Measurements from ENCODE around the gene LRIG1.
A peak's percentile ranks its signal among the peaks of the same experiment; 100 is the strongest.

LRIG1 gene, protein sequence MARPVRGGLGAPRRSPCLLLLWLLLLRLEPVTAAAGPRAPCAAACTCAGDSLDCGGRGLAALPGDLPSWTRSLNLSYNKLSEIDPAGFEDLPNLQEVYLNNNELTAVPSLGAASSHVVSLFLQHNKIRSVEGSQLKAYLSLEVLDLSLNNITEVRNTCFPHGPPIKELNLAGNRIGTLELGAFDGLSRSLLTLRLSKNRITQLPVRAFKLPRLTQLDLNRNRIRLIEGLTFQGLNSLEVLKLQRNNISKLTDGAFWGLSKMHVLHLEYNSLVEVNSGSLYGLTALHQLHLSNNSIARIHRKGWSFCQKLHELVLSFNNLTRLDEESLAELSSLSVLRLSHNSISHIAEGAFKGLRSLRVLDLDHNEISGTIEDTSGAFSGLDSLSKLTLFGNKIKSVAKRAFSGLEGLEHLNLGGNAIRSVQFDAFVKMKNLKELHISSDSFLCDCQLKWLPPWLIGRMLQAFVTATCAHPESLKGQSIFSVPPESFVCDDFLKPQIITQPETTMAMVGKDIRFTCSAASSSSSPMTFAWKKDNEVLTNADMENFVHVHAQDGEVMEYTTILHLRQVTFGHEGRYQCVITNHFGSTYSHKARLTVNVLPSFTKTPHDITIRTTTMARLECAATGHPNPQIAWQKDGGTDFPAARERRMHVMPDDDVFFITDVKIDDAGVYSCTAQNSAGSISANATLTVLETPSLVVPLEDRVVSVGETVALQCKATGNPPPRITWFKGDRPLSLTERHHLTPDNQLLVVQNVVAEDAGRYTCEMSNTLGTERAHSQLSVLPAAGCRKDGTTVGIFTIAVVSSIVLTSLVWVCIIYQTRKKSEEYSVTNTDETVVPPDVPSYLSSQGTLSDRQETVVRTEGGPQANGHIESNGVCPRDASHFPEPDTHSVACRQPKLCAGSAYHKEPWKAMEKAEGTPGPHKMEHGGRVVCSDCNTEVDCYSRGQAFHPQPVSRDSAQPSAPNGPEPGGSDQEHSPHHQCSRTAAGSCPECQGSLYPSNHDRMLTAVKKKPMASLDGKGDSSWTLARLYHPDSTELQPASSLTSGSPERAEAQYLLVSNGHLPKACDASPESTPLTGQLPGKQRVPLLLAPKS

DNA sequence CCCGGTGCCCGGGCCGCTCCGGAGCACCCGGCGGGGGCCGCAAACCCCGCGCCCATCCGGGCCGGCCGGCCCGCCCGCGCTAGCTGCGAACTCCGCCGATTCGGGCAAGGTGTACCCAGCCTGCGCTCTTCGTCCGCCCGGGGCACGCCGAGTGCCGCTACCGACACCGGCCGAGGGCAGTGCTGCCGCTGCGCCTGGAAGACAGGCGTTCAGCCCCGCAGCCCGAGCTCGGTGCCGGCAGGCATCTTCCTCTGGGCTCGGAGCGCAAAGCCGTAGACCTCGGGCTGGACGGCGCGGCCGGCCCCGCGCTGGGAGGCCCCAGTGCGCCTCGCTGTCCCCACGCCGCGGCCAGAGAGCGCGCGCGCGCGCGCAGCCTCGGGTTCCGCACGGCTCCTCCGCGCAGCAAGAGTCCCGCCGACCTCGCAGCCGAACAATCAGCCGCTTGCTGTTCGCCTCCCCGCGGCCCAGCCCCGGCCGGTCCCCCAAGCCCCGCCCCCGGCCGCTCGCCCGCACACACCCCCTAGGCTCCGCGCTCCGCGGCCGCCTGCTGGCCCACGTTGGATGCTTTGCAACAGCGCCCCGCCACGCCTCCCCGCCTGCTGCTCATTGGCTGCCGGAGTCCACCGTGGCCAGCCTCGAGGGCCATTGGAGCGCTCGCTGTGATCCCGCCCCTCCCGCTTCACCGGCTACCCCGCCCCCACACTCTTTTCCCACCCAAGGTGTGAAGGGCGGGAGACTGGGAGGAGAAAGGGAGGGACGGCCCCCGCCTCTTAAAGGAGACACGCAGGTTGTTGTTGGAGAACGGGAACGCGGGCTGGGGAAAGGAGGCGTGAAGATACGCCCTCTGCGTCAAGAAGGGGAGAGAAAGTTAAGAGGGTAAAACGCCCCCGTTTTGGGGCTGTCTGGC is at the start of gene LRIG1:
Gene LRIG1, minus strand, starts transcription at position 447 of the 907 bp plus-strand sequence. CDS start 615 bp downstream, outside the sequence.
- DNase-seq (ENCODE audit: low read depth in 2 of 2, low spot score in 1 of 2), result peak; percentile 94 to 97

DNA sequence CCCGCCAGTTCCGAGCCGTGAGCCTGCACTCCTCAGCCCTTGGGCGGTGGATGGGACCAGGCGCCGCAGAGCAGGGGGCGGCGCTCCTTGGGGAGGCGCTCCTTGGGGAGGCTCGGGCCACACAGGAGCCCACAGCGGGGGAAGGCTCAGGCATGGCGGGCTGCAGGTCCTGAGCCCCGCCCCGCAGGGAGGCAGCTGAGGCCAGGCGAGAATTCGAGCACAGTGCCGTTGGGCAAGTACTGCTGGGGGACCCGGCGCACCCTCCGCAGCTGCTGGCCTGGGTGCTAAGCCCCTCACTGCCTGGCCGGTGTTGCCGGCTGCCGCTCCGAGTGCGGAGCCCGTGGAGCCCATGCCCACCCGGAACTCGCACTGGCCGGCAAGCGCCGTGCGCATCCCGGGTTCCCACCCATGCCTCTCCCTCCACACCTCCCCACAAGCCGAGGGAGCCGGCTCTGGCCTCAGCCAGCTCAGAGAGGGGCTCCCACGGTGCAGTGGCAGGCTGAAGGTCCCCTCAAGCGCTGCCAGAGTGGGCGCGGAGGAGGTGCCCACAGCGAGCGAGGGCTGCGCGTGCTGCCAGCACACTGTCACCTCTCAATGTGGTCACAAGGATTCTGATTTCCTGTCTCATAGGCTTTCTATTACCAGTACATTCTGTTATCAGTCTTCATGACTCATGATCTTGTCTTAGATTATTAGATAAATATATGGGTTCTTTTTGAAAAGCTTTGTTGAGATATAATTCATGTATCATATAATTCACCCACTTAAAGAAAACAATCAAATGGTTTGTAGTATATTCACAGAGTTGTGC is 44.0 kb upstream of the LRIG1 start:
- no peak for DNase-seq (ENCODE audit: low read depth in 2 of 2, low spot score in 1 of 2)

DNA sequence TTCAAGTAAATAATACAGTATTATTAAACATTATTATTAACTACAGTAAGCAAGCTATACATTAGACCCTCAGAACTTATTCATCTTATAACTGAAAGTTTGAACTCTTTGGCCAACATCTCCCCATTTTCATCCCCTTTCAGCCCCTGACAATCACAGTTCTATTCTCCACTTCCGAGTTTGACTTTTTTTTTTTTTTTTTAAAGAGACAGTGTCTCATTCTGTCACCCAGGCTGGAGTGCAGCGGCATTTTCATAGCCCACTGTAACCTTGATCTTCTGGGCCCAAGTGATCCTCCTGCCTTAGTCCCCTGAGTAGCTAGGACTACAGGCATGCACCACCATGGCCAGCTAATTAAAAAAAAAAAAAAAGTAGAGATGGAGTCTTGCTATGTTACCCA is 41.3 kb upstream of the LRIG1 start:
- no peak for DNase-seq (ENCODE audit: low read depth in 2 of 2, low spot score in 1 of 2)

DNA sequence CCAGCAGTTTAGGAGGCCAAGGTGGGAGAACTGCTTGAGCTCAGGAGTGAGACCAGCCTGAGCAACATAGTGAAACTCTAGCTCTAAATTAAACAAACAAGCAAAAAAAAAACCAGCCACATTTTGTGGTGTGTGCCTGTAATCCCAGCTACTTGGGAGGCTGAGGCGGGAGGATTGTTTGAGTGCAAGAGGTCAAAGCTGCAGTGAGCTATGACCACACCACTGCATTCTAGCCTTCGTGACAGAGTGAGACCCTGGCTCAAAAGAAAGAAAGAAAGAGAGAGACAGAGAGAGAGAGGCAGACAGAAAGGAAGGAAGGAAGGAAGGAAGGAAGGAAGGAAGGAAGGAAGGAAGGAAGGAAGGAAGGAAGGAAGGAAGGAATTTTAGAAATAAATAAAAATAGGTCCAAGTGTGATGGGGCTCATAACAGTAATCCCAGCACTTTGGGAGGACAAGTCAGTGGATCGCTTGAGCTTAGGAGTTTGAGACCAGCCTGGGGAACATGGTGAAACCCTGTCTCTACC is 38.7 kb upstream of the LRIG1 start:
- DNase-seq (ENCODE audit: low read depth in 2 of 2, low spot score in 1 of 2), result no peak

DNA sequence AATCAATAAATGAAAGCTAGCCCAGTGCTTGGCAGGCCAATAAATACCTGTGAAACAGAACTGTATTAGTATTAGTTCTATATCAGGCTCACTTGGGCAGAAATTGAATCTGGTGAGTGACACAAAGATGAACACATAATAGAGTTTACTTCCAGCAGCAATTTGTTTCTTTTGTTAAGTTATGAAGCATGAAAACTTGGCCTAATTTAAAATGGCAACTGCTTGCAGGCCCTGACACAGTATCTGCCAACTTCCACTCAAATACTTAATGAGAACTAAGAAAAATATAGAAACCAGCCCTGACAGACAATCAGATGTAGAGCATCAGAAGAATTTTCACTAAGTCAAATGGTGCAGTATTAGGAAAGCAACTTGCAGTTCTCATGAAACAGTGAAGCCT is 37.6 kb upstream of the LRIG1 start:
- DNase-seq (ENCODE audit: low read depth in 2 of 2, low spot score in 1 of 2), result no peak

DNA sequence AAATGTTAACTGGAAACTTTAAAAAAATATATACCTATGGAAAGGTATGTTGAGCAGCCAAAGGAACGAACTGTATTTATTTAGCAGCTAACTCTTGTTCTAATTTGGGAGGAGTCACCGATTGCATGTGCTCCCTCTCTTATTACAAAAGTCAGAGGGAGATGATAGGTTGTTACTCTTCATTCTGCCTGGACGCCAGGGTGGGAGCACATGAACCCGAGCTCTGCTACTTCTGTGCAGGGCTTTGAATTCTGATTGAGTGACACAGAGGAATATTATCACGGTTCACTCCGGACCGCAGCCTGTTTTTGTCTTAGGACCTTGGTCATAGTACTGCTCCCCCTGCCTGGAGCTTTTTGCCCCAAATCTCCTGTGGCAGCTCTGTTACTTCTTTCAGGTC is 36.9 kb upstream of the LRIG1 start:
- DNase-seq (ENCODE audit: low read depth in 2 of 2, low spot score in 1 of 2), result no peak

DNA sequence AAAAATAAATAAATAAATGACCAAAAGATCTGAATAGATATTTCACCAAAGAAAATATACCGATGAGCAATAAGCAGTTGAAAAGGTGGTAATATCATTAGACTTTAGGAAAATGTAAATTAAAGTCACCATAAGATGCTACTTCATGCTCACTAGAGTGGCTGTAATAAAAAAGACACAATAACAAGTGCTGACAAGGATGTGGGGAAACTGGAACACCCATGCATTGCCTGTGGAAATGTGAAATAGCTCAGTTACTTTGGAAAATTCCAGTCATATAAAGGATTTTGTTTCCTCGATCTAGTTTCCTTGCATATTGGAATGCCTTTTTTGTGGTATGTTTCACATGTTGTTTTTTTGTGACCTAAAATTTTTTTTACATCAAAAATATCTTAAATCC is 36.0 kb upstream of the LRIG1 start:
- no peak for DNase-seq (ENCODE audit: low read depth in 2 of 2, low spot score in 1 of 2)

DNA sequence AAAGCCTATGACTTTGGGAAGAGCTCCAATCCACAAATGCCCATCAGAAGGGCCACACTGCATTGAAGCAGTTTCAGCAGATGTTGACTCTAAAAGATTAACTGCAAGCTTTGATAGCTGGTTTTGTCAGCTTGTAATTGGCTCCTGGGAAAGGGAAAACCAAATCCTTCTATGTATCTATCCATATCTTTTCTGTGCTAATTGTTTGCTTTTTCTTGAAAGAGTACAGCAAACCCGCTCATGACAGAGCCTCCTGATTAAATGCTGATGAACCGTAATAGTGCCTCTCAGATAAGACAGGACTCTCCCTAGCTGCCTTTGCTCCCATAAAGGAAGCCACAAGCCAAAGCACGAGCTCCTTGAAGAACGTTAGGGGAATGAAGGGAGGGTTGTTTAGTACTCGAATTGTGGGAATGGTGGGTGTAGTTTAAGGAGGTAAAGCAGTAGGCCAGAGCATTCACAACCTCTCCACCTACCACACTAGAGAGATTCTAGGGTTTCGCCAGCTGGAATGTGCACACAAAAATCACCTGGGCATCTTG is 33.6 kb upstream of the LRIG1 start:
- DNase-seq (ENCODE audit: low read depth in 2 of 2, low spot score in 1 of 2), result no peak

DNA sequence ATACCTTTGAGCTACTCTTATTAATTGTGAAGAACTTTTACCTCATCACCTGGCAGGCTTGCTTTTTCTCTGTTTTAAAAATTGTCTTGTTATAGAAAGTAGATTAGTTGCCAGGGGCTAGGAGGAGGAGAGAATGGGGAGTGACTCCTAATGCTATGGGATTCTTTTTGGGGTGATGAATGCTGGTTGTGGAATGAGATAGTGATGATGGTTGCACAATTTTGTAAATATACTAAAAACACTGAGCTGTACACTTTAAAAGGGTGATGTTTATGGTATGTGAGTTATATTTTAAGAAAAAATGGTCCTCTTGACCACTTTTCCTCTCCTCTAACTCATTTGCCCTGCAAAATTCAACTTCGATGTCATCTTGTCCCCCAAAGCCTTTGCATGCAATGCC is 31.8 kb upstream of the LRIG1 start:
- DNase-seq (ENCODE audit: low read depth in 2 of 2, low spot score in 1 of 2), result no peak

DNA sequence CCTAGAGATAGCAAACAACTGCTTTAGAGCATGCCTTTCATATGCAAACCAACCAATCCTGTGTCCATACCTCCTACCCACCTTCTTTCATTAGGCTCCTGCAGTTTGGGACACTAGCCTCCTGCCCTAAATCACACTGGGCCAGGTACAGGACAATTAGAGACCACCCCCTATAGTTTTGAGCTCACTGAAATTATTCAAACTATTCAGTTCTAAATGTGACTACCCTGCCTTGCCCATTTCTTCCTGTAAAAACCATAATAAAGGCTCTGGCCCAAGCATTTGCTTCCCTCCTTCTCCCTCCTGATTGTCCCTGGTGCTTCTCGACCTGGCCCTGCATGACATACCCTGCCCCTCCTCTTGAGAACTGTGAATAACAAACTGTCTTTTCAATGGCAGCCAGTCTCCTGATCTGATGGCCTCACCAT is 31.4 kb upstream of the LRIG1 start:
- DNase-seq (ENCODE audit: low read depth in 2 of 2, low spot score in 1 of 2), result no peak

DNA sequence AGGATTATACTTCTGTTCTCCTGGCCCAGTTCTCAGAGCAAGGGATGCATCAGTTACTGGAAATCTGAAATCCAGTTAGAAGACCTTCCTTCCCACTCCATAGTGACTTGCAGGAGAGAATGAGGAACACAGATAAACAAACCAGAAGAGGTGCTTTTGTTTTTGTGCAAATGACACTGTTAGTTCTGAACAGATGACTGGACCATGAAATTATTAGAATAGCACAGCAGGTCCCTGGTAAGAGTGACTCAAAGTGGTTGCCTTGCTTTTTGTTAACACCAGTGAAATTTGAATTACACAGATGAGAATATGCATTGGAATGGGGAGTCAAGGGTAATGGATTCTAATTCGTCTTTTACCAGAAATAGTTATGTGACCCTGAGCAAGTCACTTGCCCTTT is 30.4 kb upstream of the LRIG1 start:
- no peak for DNase-seq (ENCODE audit: low read depth in 2 of 2, low spot score in 1 of 2)

DNA sequence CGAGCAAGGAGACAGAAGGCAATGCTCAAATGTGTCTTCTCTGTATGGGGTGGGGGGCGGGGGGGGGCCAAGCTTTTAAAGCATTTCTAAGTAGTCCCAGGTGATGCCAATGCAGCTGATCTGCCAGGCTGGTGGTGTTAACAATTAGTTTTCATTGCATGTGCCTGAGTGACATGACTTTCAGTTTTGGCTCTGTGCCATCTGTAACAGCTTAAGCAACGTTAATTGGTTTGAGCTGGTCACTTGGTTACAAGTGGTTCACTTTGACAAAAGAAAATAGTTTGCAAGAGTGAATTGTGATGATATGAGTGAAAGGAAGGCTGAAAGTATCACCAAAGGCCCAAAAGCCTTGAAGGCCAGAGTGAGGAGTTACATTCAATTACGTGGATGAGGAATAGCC is 26.4 kb upstream of the LRIG1 start:
- DNase-seq (ENCODE audit: low read depth in 2 of 2, low spot score in 1 of 2), result no peak

DNA sequence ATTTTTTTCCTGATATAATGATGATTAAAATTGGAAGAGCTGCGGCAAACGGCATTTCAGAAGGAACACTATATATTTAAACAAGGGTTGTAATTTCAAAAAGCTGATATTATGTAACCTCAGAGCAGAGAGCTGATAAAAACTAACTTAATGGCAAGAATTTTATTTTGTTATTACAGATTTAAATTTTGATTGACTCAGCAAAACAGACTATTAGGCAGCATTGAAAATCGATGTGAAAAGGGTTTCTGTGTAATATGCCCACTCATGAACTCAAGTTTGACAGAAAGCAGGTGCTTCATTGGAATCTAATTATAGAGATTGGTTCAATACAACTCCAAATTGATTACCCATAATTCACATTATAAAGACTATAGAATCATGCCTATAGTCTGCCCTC is 24.9 kb upstream of the LRIG1 start:
- DNase-seq (ENCODE audit: low read depth in 2 of 2, low spot score in 1 of 2), result no peak

DNA sequence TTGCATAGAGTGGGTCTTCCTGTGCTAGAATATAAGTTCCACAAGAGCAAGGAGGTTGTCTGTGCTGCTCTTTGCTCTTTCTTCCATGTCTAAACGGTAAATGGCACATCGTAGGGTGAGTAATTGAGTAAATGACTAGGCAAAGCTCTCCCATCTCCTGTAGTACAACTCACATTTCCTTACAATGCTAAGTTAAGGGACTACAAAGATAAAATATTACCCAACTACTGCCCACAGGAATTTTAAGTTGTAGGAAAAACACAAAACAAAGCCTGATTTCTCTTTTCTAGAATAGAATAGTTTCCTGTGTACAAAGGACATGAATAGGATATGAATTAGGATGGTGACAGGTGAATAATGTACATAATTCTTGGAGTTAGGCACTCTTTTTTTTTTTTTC is 19.9 kb upstream of the LRIG1 start:
- no peak for DNase-seq (ENCODE audit: low read depth in 2 of 2, low spot score in 1 of 2)

DNA sequence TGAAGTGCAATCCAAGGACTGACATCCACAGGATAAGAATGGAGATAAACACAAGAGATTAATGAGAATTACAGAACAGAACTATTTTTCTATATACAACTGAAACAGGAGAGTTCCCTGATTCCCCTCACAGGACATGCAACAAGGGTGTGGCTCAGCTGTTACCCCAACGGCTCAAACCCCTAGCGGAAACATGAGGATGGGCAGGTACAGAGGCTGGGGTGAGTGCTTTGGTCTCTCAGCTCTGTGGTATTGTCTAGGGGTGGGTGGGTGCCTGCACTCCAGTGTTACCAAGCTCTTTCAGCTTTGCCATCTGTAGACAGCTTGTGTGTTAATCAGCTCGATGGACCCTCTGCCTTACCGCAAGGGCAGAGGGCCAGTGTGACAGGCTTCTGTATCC is 17.8 kb upstream of the LRIG1 start:
- no peak for DNase-seq (ENCODE audit: low read depth in 2 of 2, low spot score in 1 of 2)

DNA sequence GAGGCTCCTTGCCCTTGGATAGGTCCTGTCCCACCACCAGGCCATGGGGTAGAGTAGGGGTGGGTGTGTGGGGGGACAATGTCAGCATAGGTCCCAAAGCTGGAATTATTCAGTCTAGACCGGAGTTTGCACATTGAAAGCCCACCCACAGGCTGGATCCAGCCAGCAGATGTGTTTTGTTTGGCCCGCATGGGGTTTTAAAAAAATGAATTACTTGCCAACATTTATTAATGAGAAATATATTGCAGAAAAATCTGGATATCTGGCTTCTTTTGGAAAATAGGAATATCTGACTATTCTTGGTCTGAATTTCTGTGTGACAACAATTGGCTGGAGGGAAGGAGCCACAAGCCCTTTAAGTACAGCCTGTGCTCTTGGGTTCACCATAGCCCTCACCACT is 17.3 kb upstream of the LRIG1 start:
- no peak for DNase-seq (ENCODE audit: low read depth in 2 of 2, low spot score in 1 of 2)

DNA sequence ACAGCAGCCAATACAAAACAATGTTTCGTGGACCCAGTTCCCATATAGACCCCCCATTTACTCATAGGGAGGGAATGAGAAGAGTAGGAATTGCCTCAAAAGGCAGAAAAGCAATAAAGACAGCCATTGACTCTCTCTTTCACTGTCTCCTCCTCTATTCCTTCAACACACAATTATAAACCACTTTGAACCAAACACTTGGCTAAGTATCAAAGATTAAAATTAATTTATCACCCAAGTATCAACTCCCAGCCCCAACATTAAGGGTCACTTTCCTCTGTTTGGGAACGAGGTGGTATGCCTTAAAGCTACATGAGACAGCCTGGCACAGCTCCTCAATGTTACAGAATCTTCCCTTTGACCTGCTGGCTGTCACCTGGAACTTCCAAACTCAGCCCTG is 16.4 kb upstream of the LRIG1 start:
- DNase-seq (ENCODE audit: low read depth in 2 of 2, low spot score in 1 of 2), result no peak

DNA sequence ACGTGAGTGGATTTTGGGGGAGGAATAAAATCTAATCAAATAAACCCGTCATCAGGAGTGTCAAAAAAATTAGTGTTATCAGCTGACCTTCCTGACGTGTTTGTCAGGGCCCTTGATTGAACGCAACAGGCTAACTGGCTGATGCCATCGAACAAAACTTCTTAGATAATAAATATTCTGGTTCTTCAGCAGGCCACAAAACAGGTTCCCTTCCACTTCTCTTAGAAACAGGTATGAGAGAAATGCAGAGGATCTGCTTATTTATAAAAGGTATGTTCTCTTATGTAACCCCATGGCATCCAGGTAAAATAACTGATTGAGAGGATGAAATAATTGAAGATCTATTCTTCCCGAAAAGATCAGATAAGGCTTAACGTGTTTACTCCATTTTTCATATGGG is 7.6 kb upstream of the LRIG1 start:
- DNase-seq (ENCODE audit: low read depth in 2 of 2, low spot score in 1 of 2), result no peak

DNA sequence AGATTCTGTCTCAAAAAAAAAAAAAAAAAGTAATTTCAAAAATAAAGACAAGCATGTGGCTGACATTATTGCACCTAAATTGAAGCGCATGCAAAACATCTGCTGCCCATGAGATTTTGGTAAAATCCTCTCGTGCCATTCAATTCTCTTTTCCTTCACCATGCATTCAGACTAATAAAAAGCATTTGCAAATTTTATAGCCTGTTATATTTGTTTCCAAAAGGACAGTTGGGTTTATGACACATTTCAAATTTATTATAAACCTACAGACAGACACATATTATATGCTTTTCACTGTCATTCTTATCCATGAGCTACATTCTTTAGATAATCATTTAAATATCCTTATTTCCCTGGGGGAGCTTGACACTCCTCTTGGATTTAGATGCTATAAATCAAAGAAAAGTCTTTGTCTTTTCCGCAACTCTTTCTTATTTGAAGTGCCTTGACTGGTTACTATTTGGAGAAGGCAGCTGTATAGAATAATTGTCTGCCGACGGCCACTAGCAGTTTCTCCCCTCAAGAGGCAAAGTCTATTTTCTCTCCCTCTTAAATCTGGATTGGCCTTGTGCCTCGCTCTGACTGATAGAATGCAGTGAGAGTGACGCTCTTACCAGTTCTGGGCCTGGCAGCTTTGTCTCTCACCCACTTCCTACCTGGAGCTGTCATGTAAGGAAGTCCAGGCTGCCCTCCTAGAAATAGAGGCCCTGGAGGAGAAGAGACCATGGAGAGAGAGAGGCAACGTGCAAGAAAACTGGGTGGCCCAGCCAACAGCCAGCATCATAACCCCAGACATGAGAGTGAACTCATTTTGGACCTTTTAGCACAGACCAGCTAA is 6.8 kb upstream of the LRIG1 start:
- no peak for DNase-seq (ENCODE audit: low read depth in 2 of 2, low spot score in 1 of 2)
